Progenitor cell of endocrine pancreas (in vitro differentiated cells): ENCODE results near the gene KCNC4. TPM values are rescaled to one million over a fixed set of nuclear protein-coding genes. Genes with fewer than 3 reads are reported as not detected.

Source experiments
- DNase-seq: peaks from one replicate; pipeline ENCODE4 v3.0.0; 2021; ENCODE audit warnings: low spot score; ENCODE audit not compliant: unreplicated experiment
- H3K27ac Mint-ChIP-seq: 2 replicates; pipeline ENCODE4 v1.8.0; 2021; ENCODE audit warnings: mild to moderate bottlenecking, moderate library complexity, mixed read lengths
- H3K27me3 Mint-ChIP-seq: 2 replicates; pipeline ENCODE4 v1.8.0; 2021; ENCODE audit warnings: mixed read lengths
- H3K36me3 Mint-ChIP-seq: 2 replicates; pipeline ENCODE4 v1.8.0; 2022; ENCODE audit warnings: mixed read lengths; ENCODE audit not compliant: insufficient read depth
- H3K4me1 Mint-ChIP-seq: 2 replicates; pipeline ENCODE4 v1.8.0; 2021; ENCODE audit warnings: low read depth, mixed read lengths
- H3K4me3 Mint-ChIP-seq: 2 replicates; pipeline ENCODE4 v1.8.0; 2021; ENCODE audit warnings: low read depth, mild to moderate bottlenecking, moderate library complexity, mixed read lengths
- H3K9me3 Mint-ChIP-seq: 2 replicates; pipeline ENCODE4 v1.8.0; 2021; ENCODE audit warnings: low read depth, mixed read lengths
- total RNA-seq: library from RNA; stranded (reverse); gene quantifications from 2 replicates; pipeline ENCODE4 v1.2.1, GENCODE V29; 2021
- TF ChIP-seq, protein P1 (sequence below): fragments of 200-600 bp; sonication (generic); IDR thresholded peaks from one replicate; pipeline ENCODE4 v1.5.0; 2021; ENCODE audit warnings: antibody characterized with exemption, mild to moderate bottlenecking; ENCODE audit not compliant: unreplicated experiment

The KCNC4 gene
- total RNA-seq, 1 donor from 2014 or later: 1.5 TPM

DNA sequence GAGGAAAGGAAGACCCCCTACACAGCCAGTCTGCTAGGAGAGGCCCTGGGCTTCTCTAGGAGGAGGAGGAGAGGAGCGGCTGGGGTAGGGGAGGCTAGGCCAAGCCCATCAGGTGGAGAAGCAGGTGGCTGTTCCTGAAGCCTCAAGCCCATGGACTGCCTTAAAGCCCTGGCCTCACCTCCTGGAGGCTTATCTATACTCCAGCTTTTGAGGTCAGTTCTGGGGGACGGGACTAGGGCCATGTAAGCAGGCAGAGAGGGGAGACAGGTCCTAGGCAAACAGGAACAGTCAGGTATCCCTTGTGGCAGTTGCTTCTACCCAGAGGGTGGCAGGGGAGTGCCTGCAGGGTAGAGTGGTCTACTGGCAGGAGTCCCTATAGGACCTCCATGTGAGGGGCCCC, 40.6 kb downstream of the KCNC4 start:
- Mint-ChIP-seq H3K4me3 (no peak overlapping the region), H3K27ac (no peak overlapping the region), H3K4me1 (no peaks in the 10 kb centered on the region), H3K36me3 (no peaks in the 10 kb centered on the region), H3K27me3 (peaks cover 20% of the 10 kb centered on the region), H3K9me3 (no peaks in the 10 kb centered on the region)
- TF ChIP-seq, protein P1, sequence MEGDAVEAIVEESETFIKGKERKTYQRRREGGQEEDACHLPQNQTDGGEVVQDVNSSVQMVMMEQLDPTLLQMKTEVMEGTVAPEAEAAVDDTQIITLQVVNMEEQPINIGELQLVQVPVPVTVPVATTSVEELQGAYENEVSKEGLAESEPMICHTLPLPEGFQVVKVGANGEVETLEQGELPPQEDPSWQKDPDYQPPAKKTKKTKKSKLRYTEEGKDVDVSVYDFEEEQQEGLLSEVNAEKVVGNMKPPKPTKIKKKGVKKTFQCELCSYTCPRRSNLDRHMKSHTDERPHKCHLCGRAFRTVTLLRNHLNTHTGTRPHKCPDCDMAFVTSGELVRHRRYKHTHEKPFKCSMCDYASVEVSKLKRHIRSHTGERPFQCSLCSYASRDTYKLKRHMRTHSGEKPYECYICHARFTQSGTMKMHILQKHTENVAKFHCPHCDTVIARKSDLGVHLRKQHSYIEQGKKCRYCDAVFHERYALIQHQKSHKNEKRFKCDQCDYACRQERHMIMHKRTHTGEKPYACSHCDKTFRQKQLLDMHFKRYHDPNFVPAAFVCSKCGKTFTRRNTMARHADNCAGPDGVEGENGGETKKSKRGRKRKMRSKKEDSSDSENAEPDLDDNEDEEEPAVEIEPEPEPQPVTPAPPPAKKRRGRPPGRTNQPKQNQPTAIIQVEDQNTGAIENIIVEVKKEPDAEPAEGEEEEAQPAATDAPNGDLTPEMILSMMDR: no peak
- DNase-seq: no peak

DNA sequence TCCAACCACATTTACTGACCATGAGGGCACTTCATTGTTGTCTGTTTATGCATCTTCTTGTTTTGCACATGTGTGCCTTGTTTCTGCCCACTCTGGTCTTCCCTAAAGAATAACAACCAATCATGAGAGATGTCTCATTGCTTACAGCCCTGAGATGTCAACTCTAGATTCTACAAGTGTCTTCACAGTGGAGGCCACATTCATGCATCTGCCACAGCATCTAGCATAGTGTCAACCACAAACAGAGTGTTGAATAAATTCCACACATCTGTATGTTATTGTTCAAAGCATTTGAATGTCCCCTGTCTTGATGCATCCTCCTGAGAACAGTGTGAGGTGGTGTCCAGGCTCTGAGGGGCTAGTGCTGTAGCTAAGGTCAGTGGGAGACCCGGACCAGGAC, 43.1 kb downstream of the KCNC4 start:
- DNase-seq: no peak
- Mint-ChIP-seq H3K27me3 (peaks cover 10% of the 10 kb centered on the region), H3K4me3 (no peak overlapping the region), H3K27ac (no peak overlapping the region), H3K4me1 (no peaks in the 10 kb centered on the region), H3K9me3 (no peaks in the 10 kb centered on the region), H3K36me3 (no peaks in the 10 kb centered on the region)
- TF ChIP-seq, protein P1: no peak

DNA sequence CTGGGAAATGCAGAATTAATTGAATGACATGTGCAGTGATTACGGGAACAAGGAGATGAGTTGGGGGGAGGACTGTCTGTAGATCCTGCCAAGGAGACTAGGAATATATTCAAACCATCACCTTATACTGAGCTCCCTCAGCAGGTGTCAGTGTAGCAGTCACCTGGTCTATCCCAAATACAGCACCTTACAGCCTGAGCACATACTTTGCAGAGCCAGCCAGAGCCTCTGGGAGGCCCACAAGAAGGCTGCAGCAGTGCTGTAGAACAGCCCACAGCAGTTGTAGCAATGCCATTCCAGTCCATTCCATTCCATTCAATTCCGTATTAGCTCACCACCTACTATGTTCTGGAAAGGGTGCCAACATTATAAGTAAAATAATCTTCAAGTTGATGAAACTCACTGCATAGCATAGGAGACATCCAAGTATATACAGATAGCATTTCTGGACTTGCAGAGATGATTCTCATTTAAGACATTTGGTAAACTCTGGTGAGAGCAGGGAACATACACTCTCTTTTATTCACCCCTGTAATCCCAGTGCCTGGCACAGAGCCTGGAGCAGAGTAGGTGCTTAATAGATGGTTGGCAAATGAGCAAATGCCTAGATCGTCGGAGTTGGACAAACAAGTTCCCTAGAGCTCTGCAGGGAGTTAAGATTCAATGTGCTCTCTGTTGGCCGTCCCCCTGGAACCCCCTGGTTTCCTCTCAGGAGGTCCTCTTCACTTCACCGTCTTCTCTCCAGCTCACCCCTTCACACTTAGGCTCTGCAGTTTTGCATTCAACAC, 44.7 kb downstream of the KCNC4 start:
- no peak overlapping the region for H3K4me3 Mint-ChIP-seq
- TF ChIP-seq, protein P1: no peak
- H3K27me3 Mint-ChIP-seq: peaks cover 18% of the 10 kb centered on the region
- H3K36me3 Mint-ChIP-seq: no peaks in the 10 kb centered on the region
- DNase-seq: no peak
- no peaks in the 10 kb centered on the region for H3K4me1 Mint-ChIP-seq
- H3K9me3 Mint-ChIP-seq: no peaks in the 10 kb centered on the region
- H3K27ac Mint-ChIP-seq: no peak overlapping the region

DNA sequence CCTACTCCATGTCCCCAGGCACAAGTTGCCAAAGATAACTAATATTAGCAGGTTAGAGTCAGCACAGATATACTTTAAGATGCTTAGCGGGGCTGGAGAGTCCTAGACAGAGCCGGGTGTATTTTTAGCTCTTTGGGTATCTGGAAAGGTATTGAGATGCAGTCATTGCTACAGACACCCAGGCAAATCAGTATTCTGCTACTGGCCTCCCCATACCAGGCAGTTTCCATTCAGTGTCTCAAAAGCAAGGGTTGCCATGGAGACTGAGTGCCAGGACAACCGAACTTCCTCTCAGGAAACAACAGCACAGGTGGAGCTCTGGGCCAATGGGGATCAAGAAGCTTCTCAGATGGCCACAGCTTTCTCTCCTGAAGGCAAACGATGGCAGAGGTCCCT, 45.3 kb downstream of the KCNC4 start:
- TF ChIP-seq, protein P1: no peak
- H3K27me3 Mint-ChIP-seq: peaks cover 22% of the 10 kb centered on the region
- no peak overlapping the region for H3K4me3 Mint-ChIP-seq
- no peaks in the 10 kb centered on the region for H3K9me3 Mint-ChIP-seq
- H3K27ac Mint-ChIP-seq: no peak overlapping the region
- H3K36me3 Mint-ChIP-seq: no peaks in the 10 kb centered on the region
- no peak for DNase-seq
- H3K4me1 Mint-ChIP-seq: no peaks in the 10 kb centered on the region

DNA sequence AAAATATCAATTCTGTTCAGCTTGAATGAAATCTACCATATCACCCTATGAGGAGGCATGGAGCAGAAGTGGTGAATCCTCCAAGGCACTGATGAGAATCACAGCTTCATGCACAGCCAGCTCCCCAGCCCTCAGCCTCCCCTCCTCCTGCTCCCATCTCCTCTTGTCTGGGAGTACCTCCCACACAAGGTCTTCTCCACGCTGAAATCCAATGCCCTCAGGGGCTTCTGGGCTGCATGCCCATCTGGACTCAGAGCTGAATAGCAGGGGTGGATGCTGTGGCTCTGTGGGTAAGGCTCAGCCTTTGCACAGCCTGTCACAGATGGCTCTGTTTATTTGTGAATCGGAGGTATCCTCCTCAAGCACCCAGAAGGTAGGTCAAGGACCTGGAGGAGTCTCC, 48.6 kb downstream of the KCNC4 start:
- no peaks in the 10 kb centered on the region for H3K36me3 Mint-ChIP-seq
- TF ChIP-seq, protein P1: no peak
- H3K4me3 Mint-ChIP-seq: no peak overlapping the region
- H3K27ac Mint-ChIP-seq: no peak overlapping the region
- no peaks in the 10 kb centered on the region for H3K9me3 Mint-ChIP-seq
- no peak for DNase-seq
- peaks cover 30% of the 10 kb centered on the region for H3K27me3 Mint-ChIP-seq
- H3K4me1 Mint-ChIP-seq: no peaks in the 10 kb centered on the region
